CD4-positive, alpha-beta memory T cell (primary cell): Measurements from ENCODE around the gene TNFAIP6. TPM values are rescaled to one million over a fixed set of nuclear protein-coding genes. Genes with fewer than 3 reads are reported as not detected.

Experiments used
- CTCF ChIA-PET: fragments of 350-600 bp; sonication (Branson Sonifier 250); formaldehyde crosslinking; loops from one replicate; lab custom pipeline; 2021; ENCODE audit warnings: inconsistent platforms; ENCODE audit not compliant: partially characterized antibody; lab: Charles Lee
- POLR2A ChIA-PET: fragments of 350-600 bp; sonication (Branson Sonifier 250); formaldehyde crosslinking; loops from one replicate; lab custom pipeline; 2021; ENCODE audit not compliant: partially characterized antibody; lab: Charles Lee
- DNase-seq, 5 donors: peaks; one replicate each; pipeline versions ENCODE4 v3.0.0 to v3.0.0-alpha.2; 2020 to 2022; ENCODE audit warnings: mixed read lengths in 1 of 5
- H3K27ac ChIP-seq: one replicate; pipeline ENCODE4 v1.7.0; 2013; ENCODE audit warnings: low read depth, low read length
- H3K27me3 ChIP-seq: 2 replicates; pipeline ENCODE4 v1.7.0; 2013; ENCODE audit warnings: mild to moderate bottlenecking, low read length, moderate library complexity; ENCODE audit not compliant: insufficient read depth
- H3K36me3 ChIP-seq: 2 replicates; pipeline ENCODE4 v1.7.0; 2013; ENCODE audit warnings: mild to moderate bottlenecking, low read length, moderate library complexity; ENCODE audit not compliant: insufficient read depth
- H3K4me1 ChIP-seq: 2 replicates; pipeline ENCODE4 v1.7.0; 2013; ENCODE audit warnings: mild to moderate bottlenecking, low read length, moderate library complexity; ENCODE audit not compliant: insufficient read depth
- H3K4me3 ChIP-seq, 2 donors: one replicate each; pipeline ENCODE4 v1.7.0; 2013; ENCODE audit warnings: low read length in 2 of 2, mild to moderate bottlenecking in 1 of 2
- H3K9me3 ChIP-seq, 2 donors: one replicate each; pipeline ENCODE4 v1.7.0; 2013; ENCODE audit warnings: low read length in 2 of 2, control low read depth in 1 of 2; ENCODE audit not compliant: control insufficient read depth in 1 of 2
- H3K27ac Mint-ChIP-seq, 7 donors: one replicate each; pipeline ENCODE4 v1.8.0; 2020 to 2021; ENCODE audit warnings: mixed read lengths in 7 of 7, mild to moderate bottlenecking in 6 of 7, inconsistent platforms in 3 of 7, moderate library complexity in 3 of 7
- H3K27me3 Mint-ChIP-seq, 2 donors: one replicate each; pipeline ENCODE4 v1.8.0; 2020 to 2021; ENCODE audit warnings: mixed read lengths in 2 of 2
- H3K36me3 Mint-ChIP-seq, 2 donors: one replicate each; pipeline ENCODE4 v1.8.0; 2020 to 2021; ENCODE audit warnings: mixed read lengths in 2 of 2, inconsistent platforms in 1 of 2, mild to moderate bottlenecking in 1 of 2
- H3K4me1 Mint-ChIP-seq, 4 donors: one replicate each; pipeline ENCODE4 v1.8.0; 2020 to 2021; ENCODE audit warnings: mixed read lengths in 4 of 4, mild to moderate bottlenecking in 1 of 4
- H3K4me3 Mint-ChIP-seq, 8 donors: one replicate each; pipeline ENCODE4 v1.8.0; 2020 to 2021; ENCODE audit warnings: mixed read lengths in 8 of 8, mild to moderate bottlenecking in 7 of 8, moderate library complexity in 6 of 8, inconsistent platforms in 3 of 8
- H3K9me3 Mint-ChIP-seq, 8 donors: one replicate each; pipeline ENCODE4 v1.8.0; 2020 to 2021; ENCODE audit warnings: mixed read lengths in 8 of 8, mild to moderate bottlenecking in 5 of 8, inconsistent platforms in 3 of 8, moderate library complexity in 1 of 8
- intact Hi-C: fragments of 100-400 bp; cut with micrococcal nuclease; formaldehyde crosslinking; loops from one replicate; pipeline ENCODE4 v1.15.1; 2023
- polyA plus RNA-seq, 2 donors: library from polyadenylated mRNA; unstranded; fragments of 300-500 nt; fragmentation: Illumina TruSeq; gene quantifications; one replicate each; pipeline ENCODE4 v1.2.3, GENCODE V29; 2021
- total RNA-seq, 2 experiments: library from RNA; stranded (reverse); gene quantifications; one replicate each; pipeline ENCODE4 v1.2.3, GENCODE V29; 2021

Gene TNFAIP6
- total and polyA plus RNA-seq, 4 experiments from 2014 or later, result not detected

DNA sequence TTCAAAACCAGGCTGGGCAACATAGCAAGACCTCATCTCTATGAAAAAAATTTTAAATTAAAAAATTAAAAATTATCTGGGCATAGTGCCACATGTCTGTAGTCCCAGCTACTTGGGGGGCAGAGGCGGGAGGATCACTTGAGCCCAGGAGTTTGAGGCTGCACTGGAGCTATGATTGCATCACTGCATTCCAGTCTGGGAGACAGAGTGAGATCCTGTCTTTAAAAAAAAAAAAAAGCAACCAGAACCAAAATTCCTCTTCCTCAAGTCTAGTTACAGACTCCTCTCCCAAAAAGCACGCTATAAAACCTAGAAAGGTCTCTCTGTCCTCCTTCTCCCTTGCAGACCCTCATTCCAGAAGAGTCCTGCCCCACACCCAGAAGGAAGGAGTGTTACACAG is 23.9 kb downstream of the TNFAIP6 start:
- H3K36me3 Mint-ChIP-seq, result no peaks in the 10 kb centered on the region
- no peaks in the 10 kb centered on the region for H3K36me3 ChIP-seq
- H3K27ac Mint-ChIP-seq, result no peak overlapping the region
- ChIA-PET POLR2A (interaction anchor here (0.6 kb wide), 1 partner anchor 92 kb away, joined by 3 read pairs; the partner anchor contains the start of gene NMI), CTCF (no interaction called here)
- H3K4me1 Mint-ChIP-seq, result peaks cover 0 to 1% (median 0%) of the 10 kb centered on the region in 4 donors
- H3K27me3 ChIP-seq, result no peaks in the 10 kb centered on the region
- no peak overlapping the region for H3K4me3 ChIP-seq
- H3K4me3 Mint-ChIP-seq, result no peak overlapping the region
- DNase-seq, result no peak
- H3K27ac ChIP-seq, result no peak overlapping the region
- H3K9me3 Mint-ChIP-seq, result no peaks in the 10 kb centered on the region
- H3K9me3 ChIP-seq, result no peaks in the 10 kb centered on the region
- no peaks in the 10 kb centered on the region for H3K27me3 Mint-ChIP-seq
- H3K4me1 ChIP-seq, result peaks cover 4% of the 10 kb centered on the region
- intact Hi-C loops, result no loop called here

DNA sequence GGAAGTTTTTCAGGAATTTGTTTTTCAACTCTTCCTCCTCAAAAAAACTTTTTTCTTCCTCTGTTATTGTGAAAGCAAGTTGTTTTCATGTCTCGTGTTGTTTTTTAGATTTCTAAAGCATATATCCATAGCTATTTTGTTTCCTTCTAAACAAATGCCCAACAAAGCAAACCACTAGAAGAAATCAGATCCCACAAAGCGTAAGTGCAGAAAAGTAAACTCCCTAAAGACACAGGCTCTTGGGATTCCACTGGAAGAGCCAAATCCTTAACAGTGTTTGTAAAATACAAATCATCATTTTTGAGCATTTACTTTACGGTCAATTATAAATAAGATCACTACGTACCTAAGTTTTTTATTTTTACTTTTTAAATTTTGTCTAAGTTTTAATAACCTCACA is 30.6 kb downstream of the TNFAIP6 start:
- Mint-ChIP-seq H3K4me3 (no peak overlapping the region), H3K9me3 (peaks cover 0 to 10% (median 3%) of the 10 kb centered on the region in 8 donors), H3K4me1 (no peaks in the 10 kb centered on the region), H3K36me3 (no peaks in the 10 kb centered on the region), H3K27me3 (peaks cover 0 to 4% of the 10 kb centered on the region in 2 donors), H3K27ac (no peak overlapping the region)
- CTCF ChIA-PET, result interaction anchor here (1.6 kb wide), 1 partner anchor 49 kb away, joined by 3 read pairs; no protein-coding TSS in a partner anchor
- Histone ChIP-seq H3K27ac (no peak overlapping the region), H3K4me3 (no peak overlapping the region), H3K27me3 (no peaks in the 10 kb centered on the region), H3K36me3 (no peaks in the 10 kb centered on the region), H3K9me3 (peaks cover 0 to 6% of the 10 kb centered on the region in 2 donors), H3K4me1 (no peaks in the 10 kb centered on the region)
- intact Hi-C loops, result no loop called here
- DNase-seq, result no peak
- POLR2A ChIA-PET, result no interaction called here

DNA sequence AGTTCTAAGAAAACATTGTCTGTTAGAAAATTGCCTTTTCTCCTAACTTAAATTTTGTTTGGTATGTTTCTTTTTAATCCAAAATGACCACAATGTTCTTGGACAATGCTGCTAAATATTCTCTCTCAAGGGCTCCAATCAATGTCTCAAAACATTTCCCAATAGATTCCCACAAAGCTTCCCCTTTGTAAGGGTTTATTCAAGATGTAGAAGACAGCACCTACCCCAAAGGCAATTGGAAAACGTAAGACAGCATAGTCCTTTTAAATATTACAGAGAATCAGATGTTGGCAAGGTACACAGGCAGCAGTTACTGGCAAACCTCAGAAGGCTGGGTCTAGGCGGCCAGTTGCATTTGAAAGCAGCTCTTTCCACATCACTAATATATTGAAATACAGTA is 34.0 kb downstream of the TNFAIP6 start:
- H3K27me3 Mint-ChIP-seq, result peaks cover 0 to 4% of the 10 kb centered on the region in 2 donors
- POLR2A ChIA-PET, result no interaction called here

DNA sequence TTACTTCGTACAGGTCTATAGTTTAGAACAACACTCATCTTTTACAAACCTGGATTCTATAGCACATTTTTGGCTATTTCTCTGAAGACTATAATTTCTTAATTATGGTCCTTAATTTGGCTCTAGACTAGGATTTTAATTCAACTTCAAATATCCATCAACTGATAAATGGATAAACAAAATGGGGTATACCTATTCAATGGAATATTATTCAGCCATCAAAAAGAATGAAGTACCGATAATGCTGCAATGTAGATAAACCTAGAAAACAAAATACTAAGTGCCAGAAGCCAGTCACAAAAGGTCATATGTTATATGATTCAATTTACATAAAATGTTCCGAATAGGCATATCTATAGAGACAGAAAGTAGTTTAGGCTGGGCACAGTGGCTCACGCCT is 37.1 kb downstream of the TNFAIP6 start:
- ChIA-PET CTCF (no interaction called here), POLR2A (no interaction called here)
- no peak for DNase-seq
- Mint-ChIP-seq H3K4me1 (no peaks in the 10 kb centered on the region), H3K27ac (no peak overlapping the region), H3K4me3 (no peak overlapping the region), H3K36me3 (no peaks in the 10 kb centered on the region), H3K9me3 (peaks cover 0 to 14% (median 3%) of the 10 kb centered on the region in 8 donors), H3K27me3 (peaks cover 0 to 4% of the 10 kb centered on the region in 2 donors)
- intact Hi-C loops, result no loop called here
- no peaks in the 10 kb centered on the region for H3K36me3 ChIP-seq
- H3K4me3 ChIP-seq, result no peak overlapping the region
- H3K27ac ChIP-seq, result no peak overlapping the region
- H3K27me3 ChIP-seq, result no peaks in the 10 kb centered on the region
- H3K4me1 ChIP-seq, result no peaks in the 10 kb centered on the region
- peaks cover 0 to 6% of the 10 kb centered on the region in 2 donors for H3K9me3 ChIP-seq

More for the DNA sequence above, 34.0 kb downstream of the TNFAIP6 start:
- no peaks in the 10 kb centered on the region for H3K36me3 Mint-ChIP-seq
- no peaks in the 10 kb centered on the region for H3K27me3 ChIP-seq
- H3K27ac ChIP-seq, result no peak overlapping the region
- intact Hi-C loops, result no loop called here
- no peak for DNase-seq
- H3K9me3 ChIP-seq, result peaks cover 0 to 6% of the 10 kb centered on the region in 2 donors
- no peaks in the 10 kb centered on the region for H3K4me1 Mint-ChIP-seq
- CTCF ChIA-PET, result interaction anchor here (1.5 kb wide), 1 partner anchor 40 kb away, joined by 3 read pairs; no protein-coding TSS in a partner anchor
- no peak overlapping the region for H3K4me3 ChIP-seq
- no peaks in the 10 kb centered on the region for H3K4me1 ChIP-seq
- no peak overlapping the region for H3K27ac Mint-ChIP-seq
- H3K36me3 ChIP-seq, result no peaks in the 10 kb centered on the region
- peaks cover 0 to 14% (median 3%) of the 10 kb centered on the region in 8 donors for H3K9me3 Mint-ChIP-seq
- no peak overlapping the region for H3K4me3 Mint-ChIP-seq

DNA sequence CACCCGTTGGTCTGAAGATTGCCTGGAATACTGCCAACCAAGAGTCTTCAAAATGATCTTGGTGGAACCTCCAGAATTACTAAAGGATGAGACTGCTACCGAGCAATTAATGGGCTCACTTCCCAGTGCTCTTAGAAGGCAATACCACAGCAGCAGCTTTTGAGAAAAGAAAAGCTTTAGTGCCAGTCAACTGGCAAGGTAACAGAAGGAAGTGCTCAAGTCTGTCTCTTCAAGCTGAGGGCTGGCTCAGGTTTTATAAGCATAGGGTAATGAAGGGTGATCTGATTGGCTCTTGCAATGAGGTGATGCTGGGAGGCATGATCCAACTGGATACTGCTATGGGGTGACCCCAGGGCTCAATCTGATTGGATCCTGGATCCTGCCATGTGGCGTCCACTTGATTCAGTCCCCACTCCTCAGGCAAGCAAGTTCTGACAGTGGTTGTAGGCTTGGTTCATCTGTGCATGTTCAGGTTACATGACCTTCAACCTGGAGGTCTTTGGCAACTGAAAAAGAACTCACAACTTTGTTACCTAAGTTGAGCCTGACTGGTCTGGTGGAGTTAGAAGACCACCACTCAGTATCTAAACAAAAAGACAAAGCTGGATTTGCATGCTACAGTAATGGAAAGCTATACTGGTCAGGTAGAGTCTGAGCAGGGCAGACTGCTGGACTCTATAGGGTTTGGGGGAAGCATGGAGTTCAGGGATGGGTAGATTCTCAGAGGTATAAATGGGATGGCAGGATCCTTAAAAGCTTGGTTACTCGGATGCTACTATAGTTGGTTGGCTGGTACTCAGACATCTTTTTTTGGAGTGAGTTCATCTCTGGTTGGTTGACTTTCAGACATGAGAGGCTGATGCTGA is 38.4 kb downstream of the TNFAIP6 start:
- Histone ChIP-seq H3K4me3 (no peak overlapping the region), H3K4me1 (no peaks in the 10 kb centered on the region), H3K27me3 (no peaks in the 10 kb centered on the region), H3K36me3 (no peaks in the 10 kb centered on the region), H3K27ac (no peak overlapping the region), H3K9me3 (peaks cover 0 to 3% of the 10 kb centered on the region in 2 donors)
- no peaks in the 10 kb centered on the region for H3K4me1 Mint-ChIP-seq
- peaks cover 0 to 4% of the 10 kb centered on the region in 2 donors for H3K27me3 Mint-ChIP-seq
- no peak for DNase-seq
- no peaks in the 10 kb centered on the region for H3K36me3 Mint-ChIP-seq
- no peak overlapping the region for H3K27ac Mint-ChIP-seq
- ChIA-PET CTCF (interaction anchor here (0.7 kb wide), 1 partner anchor 8 kb away, joined by 3 read pairs; no protein-coding TSS in a partner anchor), POLR2A (no interaction called here)
- peaks cover 0 to 6% (median 0%) of the 10 kb centered on the region in 8 donors for H3K9me3 Mint-ChIP-seq
- intact Hi-C loops, result no loop called here
- H3K4me3 Mint-ChIP-seq, result no peak overlapping the region

- Histone ChIP-seq H3K27me3 (no peaks in the 10 kb centered on the region), H3K36me3 (no peaks in the 10 kb centered on the region), H3K4me1 (no peaks in the 10 kb centered on the region), H3K4me3 (no peak overlapping the region), H3K27ac (no peak overlapping the region), H3K9me3 (no peaks in the 10 kb centered on the region)
- H3K4me1 Mint-ChIP-seq, result no peaks in the 10 kb centered on the region
- CTCF ChIA-PET, result no interaction called here
- H3K36me3 Mint-ChIP-seq, result no peaks in the 10 kb centered on the region
- H3K9me3 Mint-ChIP-seq, result no peaks in the 10 kb centered on the region
- no peak overlapping the region for H3K27ac Mint-ChIP-seq
- no peak for DNase-seq
- no peak overlapping the region for H3K4me3 Mint-ChIP-seq
- intact Hi-C loops, result no loop called here
- no peaks in the 10 kb centered on the region for H3K27me3 Mint-ChIP-seq
- POLR2A ChIA-PET, result no interaction called here
These were observed 42.6 kb downstream of the TNFAIP6 start for GRCh38 chr2:151399981-151400380.

DNA sequence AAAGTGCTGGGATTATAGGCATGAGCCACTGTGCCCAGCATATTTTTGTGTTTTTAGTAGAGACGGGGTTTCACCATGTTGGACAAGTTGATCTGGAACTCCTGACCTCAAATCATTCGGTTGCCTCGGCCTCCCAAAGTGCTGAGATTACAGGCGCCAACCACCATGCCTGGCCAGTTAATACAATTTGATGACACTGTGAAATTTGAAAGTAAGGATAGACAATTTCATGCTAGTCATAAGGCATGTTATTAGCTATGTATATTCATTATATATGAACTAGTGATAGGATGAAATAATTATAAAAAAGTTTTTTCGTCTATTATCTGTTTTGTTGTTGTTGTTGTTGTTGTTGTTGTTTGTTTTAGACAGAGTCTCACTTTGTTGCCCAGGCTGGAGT is 43.8 kb downstream of the TNFAIP6 start:
- Histone ChIP-seq H3K9me3 (no peaks in the 10 kb centered on the region), H3K27ac (no peak overlapping the region), H3K27me3 (no peaks in the 10 kb centered on the region), H3K36me3 (no peaks in the 10 kb centered on the region), H3K4me3 (no peak overlapping the region), H3K4me1 (no peaks in the 10 kb centered on the region)
- DNase-seq, result no peak
- intact Hi-C loops, result no loop called here
- Mint-ChIP-seq H3K4me1 (no peaks in the 10 kb centered on the region), H3K36me3 (no peaks in the 10 kb centered on the region), H3K4me3 (no peak overlapping the region), H3K9me3 (no peaks in the 10 kb centered on the region), H3K27me3 (no peaks in the 10 kb centered on the region), H3K27ac (no peak overlapping the region)
- CTCF ChIA-PET, result interaction anchor here (0.9 to 1.0 kb wide), 2 partner anchors 25 to 36 kb away, joined by 3 read pairs; no protein-coding TSS in a partner anchor
- POLR2A ChIA-PET, result no interaction called here
